GM18909 (cell line): ENCODE data around the gene MBD3L3.
A peak's percentile ranks its signal among the peaks of the same experiment; 100 is the strongest.
"Not testable (repeated sequence)": the region's sequence is repeated elsewhere in the genome, so short reads cannot be mapped to it uniquely, and the experiment has no call there.

Source experiments
- ATAC-seq: cut with Tn5 transposase; IDR thresholded peaks from one replicate; pipeline ENCODE4 v1.9.1; 2021; ENCODE audit warnings: mild to moderate bottlenecking; ENCODE audit not compliant: unreplicated experiment, poor library complexity

The MBD3L3 gene

GRCh38 chr19:7058576-7058975 lies at the start of gene MBD3L3:
TSS of gene MBD3L3 (minus strand) at chr19:7058676. CDS start at chr19:7058605, 71 bp downstream.
- ATAC-seq, result not testable (repeated sequence)

GRCh38 chr19:7106711-7107657 lies 48.5 kb upstream of the MBD3L3 start:
- no peak for ATAC-seq

- no peak for ATAC-seq
Observed at GRCh38 chr19:7104747-7105447, 46.4 kb upstream of the MBD3L3 start.

- no peak for ATAC-seq
Observed at GRCh38 chr19:7101498-7102253, 43.2 kb upstream of the MBD3L3 start.

GRCh38 chr19:7099597-7099921 lies 41.1 kb upstream of the MBD3L3 start:
- no peak for ATAC-seq

- ATAC-seq, result peak; percentile 82
Observed at GRCh38 chr19:7098701-7099596, 40.5 kb upstream of the MBD3L3 start.

- no peak for ATAC-seq
Observed at GRCh38 chr19:7098096-7098495, 39.6 kb upstream of the MBD3L3 start.

GRCh38 chr19:7088999-7089398 lies 30.5 kb upstream of the MBD3L3 start:
- no peak for ATAC-seq

GRCh38 chr19:7083076-7083956 lies 24.8 kb upstream of the MBD3L3 start:
- ATAC-seq, result no peak

GRCh38 chr19:7078008-7078407 lies 19.5 kb upstream of the MBD3L3 start:
- no peak for ATAC-seq

- no peak for ATAC-seq
Observed at GRCh38 chr19:7076151-7076550, 17.7 kb upstream of the MBD3L3 start.

- no peak for ATAC-seq
Observed at GRCh38 chr19:7074705-7075282, 16.3 kb upstream of the MBD3L3 start.

- ATAC-seq, result no peak
Observed at GRCh38 chr19:7072541-7072940, 14.1 kb upstream of the MBD3L3 start.

GRCh38 chr19:7069904-7070226 lies 11.4 kb upstream of the MBD3L3 start:
- no peak for ATAC-seq

- peak; percentile 88 for ATAC-seq
Observed at GRCh38 chr19:7069042-7069903, 10.8 kb upstream of the MBD3L3 start, which contains the start of gene ZNF557. TSS of gene ZNF557 (plus strand) at chr19:7069703. CDS start at chr19:7075075, 5,372 bp downstream.

GRCh38 chr19:7068599-7068998 lies 10.1 kb upstream of the MBD3L3 start:
- no peak for ATAC-seq

GRCh38 chr19:7067716-7068115 lies 9.2 kb upstream of the MBD3L3 start:
- no peak for ATAC-seq

- ATAC-seq, result not testable (repeated sequence)
Observed at GRCh38 chr19:7067122-7067521, 8.6 kb upstream of the MBD3L3 start.
